Upper lobe of left lung (tissue), 6 donors: Measurements from ENCODE around the gene HBA1. TPM values are rescaled to one million over a fixed set of nuclear protein-coding genes. Genes with fewer than 3 reads are reported as not detected.
"Not testable (repeated sequence)": the region's sequence is repeated elsewhere in the genome, so short reads cannot be mapped to it uniquely, and the experiment has no call there.

ENCODE experiments used
- ATAC-seq, 2 donors: fragments of 200-7000 bp; cut with Tn5 transposase; one replicate each; pipeline ENCODE4 v1.9.1; 2022; ENCODE audit warnings: mild to moderate bottlenecking in 2 of 2, moderate library complexity in 2 of 2; ENCODE audit not compliant: low FRiP score in 2 of 2
- DNase-seq, 2 donors: peaks; one replicate each; pipeline ENCODE4 v3.0.0-alpha.2; 2019 to 2020
- H3K27ac ChIP-seq, 4 donors: fragments of 200-600 bp; sonication (generic); one replicate each; pipeline ENCODE4 v1.5.1; 2016 to 2019
- H3K27me3 ChIP-seq, 4 donors: fragments of 200-600 bp; sonication (generic); one replicate each; pipeline ENCODE4 v1.5.1; 2017 to 2019
- H3K36me3 ChIP-seq, 4 donors: fragments of 200-600 bp; sonication (generic); one replicate each; pipeline ENCODE4 v1.5.1; 2016 to 2019
- H3K4me1 ChIP-seq, 4 donors: fragments of 200-600 bp; sonication (generic); one replicate each; pipeline ENCODE4 v1.5.1; 2018 to 2019
- H3K4me3 ChIP-seq, 4 donors: fragments of 200-600 bp; sonication (generic); one replicate each; pipeline ENCODE4 v1.5.1; 2017 to 2019; ENCODE audit warnings: mild to moderate bottlenecking in 2 of 4, moderate library complexity in 1 of 4
- H3K9me3 ChIP-seq, 4 donors: fragments of 200-600 bp; sonication (generic); one replicate each; pipeline ENCODE4 v1.5.1; 2018 to 2019
- EP300 ChIP-seq, 4 donors: sonication (generic); formaldehyde crosslinking; IDR thresholded peaks; one replicate each; pipeline ENCODE4 v1.5.1; 2017; ENCODE audit warnings: antibody characterized with exemption in 4 of 4, control low read depth in 2 of 4
- POLR2A ChIP-seq, 4 donors: fragments of 450-650 bp; IDR thresholded peaks; one replicate each; pipeline ENCODE4 v1.5.1; 2016 to 2017; ENCODE audit warnings: antibody characterized with exemption in 4 of 4, mild to moderate bottlenecking in 2 of 4
- POLR2AphosphoS5 ChIP-seq, 2 donors: sonication (generic); formaldehyde crosslinking; IDR thresholded peaks; one replicate each; pipeline ENCODE4 v1.5.1; 2017; ENCODE audit warnings: antibody characterized with exemption in 2 of 2
- WGBS, 2 donors: methylation state at CpG; one replicate each; pipeline ENCODE4 v1.1.5; 2017 to 2018; 5-methylcytosine and 5-hydroxymethylcytosine counted together
- total RNA-seq, 6 donors: library from RNA; depleted of rRNA in 4 of 6; stranded (reverse); fragments of >200 nt in 4 of 6; gene quantifications; one replicate each; pipeline versions ENCODE4 v1.1.0 to v1.2.1, GENCODE V29; 2016 to 2021
- TF ChIP-seq, protein P1 (sequence below), 6 experiments: fragments of 450-650 bp in 4 of 6; fragments of 200-600 bp in 2 of 6; sonication (generic) in 2 of 6; IDR thresholded peaks; one replicate each; pipeline ENCODE4 v1.5.1; 2016 to 2019; ENCODE audit warnings: antibody characterized with exemption in 6 of 6
- donor health status: DM: no; HTN: no; CAD: no; lungs with moderate emphysema.
- donor health status: DM: no; HTN: yes; CAD: no; lungs with severe emphysema.

HBA1 gene
- total RNA-seq: 100 to 1,000 TPM in 3 of 6 donors, 10 to 100 TPM in 2, not detected in 1; 52.7 to 591 (median 286) TPM

DNA sequence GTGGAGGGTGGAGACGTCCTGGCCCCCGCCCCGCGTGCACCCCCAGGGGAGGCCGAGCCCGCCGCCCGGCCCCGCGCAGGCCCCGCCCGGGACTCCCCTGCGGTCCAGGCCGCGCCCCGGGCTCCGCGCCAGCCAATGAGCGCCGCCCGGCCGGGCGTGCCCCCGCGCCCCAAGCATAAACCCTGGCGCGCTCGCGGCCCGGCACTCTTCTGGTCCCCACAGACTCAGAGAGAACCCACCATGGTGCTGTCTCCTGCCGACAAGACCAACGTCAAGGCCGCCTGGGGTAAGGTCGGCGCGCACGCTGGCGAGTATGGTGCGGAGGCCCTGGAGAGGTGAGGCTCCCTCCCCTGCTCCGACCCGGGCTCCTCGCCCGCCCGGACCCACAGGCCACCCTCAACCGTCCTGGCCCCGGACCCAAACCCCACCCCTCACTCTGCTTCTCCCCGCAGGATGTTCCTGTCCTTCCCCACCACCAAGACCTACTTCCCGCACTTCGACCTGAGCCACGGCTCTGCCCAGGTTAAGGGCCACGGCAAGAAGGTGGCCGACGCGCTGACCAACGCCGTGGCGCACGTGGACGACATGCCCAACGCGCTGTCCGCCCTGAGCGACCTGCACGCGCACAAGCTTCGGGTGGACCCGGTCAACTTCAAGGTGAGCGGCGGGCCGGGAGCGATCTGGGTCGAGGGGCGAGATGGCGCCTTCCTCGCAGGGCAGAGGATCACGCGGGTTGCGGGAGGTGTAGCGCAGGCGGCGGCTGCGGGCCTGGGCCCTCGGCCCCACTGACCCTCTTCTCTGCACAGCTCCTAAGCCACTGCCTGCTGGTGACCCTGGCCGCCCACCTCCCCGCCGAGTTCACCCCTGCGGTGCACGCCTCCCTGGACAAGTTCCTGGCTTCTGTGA, at the start of gene HBA1:
Gene HBA1 (plus strand): TSS at position 204 of the 906 bp plus-strand sequence. CDS start 37 bp downstream, at position 241.
- peaks cover 0 to 54% (median 20%) of the 10 kb centered on the region in 4 donors for H3K27me3 ChIP-seq
- not testable (repeated sequence) for H3K27ac ChIP-seq
- 13% methylated on average over 20 of the region's 88 CpGs; no CpG with 5 or more reads in 1 of the 2 donors for WGBS, 2 donors

DNA sequence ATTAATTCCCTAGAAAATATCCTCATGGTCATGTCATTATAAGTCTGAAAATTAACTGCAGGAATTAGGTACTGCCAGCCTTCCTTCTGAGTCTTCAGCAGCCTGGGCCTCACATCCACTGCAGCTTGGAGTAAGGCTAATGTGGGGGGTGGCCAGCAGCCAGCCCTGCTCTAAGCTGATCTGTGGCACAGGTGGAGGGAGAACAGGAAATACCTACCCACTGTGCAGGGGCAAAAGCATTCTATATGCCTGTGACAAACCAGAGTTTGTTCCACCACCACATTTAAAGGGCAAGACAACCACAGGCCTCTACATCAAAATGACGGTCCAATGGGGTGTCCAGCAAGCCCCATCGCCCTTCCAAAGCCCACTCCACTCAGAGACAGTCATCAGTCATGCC, 47.4 kb upstream of the HBA1 start:
- Histone ChIP-seq H3K9me3 (no peaks in the 10 kb centered on the region), H3K4me3 (no peak overlapping the region), H3K4me1 (no peaks in the 10 kb centered on the region), H3K36me3 (peaks cover 0 to 5% (median 2%) of the 10 kb centered on the region in 4 donors), H3K27ac (no peak overlapping the region), H3K27me3 (no peaks in the 10 kb centered on the region)
- ATAC-seq (no peak), DNase-seq (no peak)
- 94 to 100% methylated on average over 2 of the region's 2 CpGs for WGBS, 2 donors
- no peak for TF ChIP-seq POLR2A (IDR thresholded peaks at IDR 0.05)
- TF ChIP-seq EP300 (IDR thresholded peaks at IDR 0.05): no peak
- TF ChIP-seq POLR2AphosphoS5 (IDR thresholded peaks at IDR 0.05): no peak
- TF ChIP-seq, protein P1, sequence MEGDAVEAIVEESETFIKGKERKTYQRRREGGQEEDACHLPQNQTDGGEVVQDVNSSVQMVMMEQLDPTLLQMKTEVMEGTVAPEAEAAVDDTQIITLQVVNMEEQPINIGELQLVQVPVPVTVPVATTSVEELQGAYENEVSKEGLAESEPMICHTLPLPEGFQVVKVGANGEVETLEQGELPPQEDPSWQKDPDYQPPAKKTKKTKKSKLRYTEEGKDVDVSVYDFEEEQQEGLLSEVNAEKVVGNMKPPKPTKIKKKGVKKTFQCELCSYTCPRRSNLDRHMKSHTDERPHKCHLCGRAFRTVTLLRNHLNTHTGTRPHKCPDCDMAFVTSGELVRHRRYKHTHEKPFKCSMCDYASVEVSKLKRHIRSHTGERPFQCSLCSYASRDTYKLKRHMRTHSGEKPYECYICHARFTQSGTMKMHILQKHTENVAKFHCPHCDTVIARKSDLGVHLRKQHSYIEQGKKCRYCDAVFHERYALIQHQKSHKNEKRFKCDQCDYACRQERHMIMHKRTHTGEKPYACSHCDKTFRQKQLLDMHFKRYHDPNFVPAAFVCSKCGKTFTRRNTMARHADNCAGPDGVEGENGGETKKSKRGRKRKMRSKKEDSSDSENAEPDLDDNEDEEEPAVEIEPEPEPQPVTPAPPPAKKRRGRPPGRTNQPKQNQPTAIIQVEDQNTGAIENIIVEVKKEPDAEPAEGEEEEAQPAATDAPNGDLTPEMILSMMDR (IDR thresholded peaks at IDR 0.05): no peak

More for the DNA sequence above, at the start of gene HBA1:
- DNase-seq (peak in 1 of 2 donors; percentile 84), ATAC-seq (peak in 1 of 2 donors; percentile 10)
- not testable (repeated sequence) for H3K36me3 ChIP-seq, H3K9me3 ChIP-seq
- Histone ChIP-seq H3K4me3 (peak within 1 kb of the TSS in 1 of 4 donors; percentile 19), H3K4me1 (peaks cover 15 to 32% (median 18%) of the 10 kb centered on the region in 4 donors)

DNA sequence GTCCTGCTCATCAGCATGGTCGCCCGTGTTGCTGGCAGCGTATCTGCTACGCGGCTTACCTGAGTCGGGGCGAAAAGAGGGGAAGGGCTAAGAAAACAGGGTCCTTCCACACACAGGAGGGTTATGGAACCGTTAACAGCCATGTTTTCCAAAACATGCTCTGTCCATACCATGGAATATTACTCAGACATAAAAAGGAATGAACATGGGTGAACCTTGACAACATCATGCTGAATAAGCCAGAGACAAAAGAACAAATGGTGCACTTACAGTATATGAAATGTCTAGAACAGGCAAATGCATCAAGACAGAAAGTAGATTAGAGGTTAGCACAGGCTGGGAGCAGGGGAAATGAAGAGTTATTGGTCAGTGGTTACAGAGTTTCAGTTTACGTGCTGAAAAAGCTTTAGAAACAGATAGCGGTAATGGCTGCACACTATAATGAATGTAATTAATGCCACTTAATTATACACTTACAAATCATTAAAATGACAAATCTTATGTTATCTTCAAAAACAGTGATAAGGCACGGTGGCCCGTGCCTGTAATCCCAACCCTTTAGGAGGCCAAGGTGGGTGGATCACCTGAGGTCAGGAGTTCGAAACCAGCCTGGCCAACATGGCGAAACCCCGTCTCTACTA, 45.8 kb upstream of the HBA1 start:
- DNase-seq (no peak), ATAC-seq (no peak)
- no peak overlapping the region for H3K4me3 ChIP-seq
- no peak overlapping the region for H3K27ac ChIP-seq
- no peaks in the 10 kb centered on the region for H3K36me3 ChIP-seq
- no peaks in the 10 kb centered on the region for H3K27me3 ChIP-seq
- H3K4me1 ChIP-seq: no peaks in the 10 kb centered on the region
- TF ChIP-seq, protein P1 (IDR thresholded peaks at IDR 0.05): no peak
- TF ChIP-seq POLR2A (IDR thresholded peaks at IDR 0.05) (no peak), EP300 (IDR thresholded peaks at IDR 0.05) (no peak), POLR2AphosphoS5 (IDR thresholded peaks at IDR 0.05) (no peak)
- no peaks in the 10 kb centered on the region for H3K9me3 ChIP-seq
- 95% methylated on average over 13 to 15 of the region's 15 CpGs for WGBS, 2 donors

DNA sequence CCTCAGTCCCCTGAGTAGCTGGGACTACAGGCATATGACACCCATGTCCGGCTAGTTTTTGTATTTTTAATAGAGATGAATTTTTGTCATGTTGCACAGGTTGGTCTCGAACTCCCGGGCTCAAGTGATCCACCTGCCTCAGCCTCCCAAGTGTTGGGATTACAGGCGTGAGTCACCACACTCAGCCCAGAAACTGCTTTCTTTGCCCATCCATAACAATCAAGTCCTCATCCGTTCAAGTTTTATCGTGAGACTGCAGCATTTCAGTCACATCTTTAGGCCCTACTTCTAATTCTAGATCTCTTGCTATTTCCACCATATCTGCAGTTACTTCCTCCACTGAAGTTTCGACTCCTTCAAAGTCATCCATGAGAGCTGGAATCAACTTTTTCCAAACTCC, 44.4 kb upstream of the HBA1 start:
- H3K27me3 ChIP-seq: no peaks in the 10 kb centered on the region
- no peak for DNase-seq
- ATAC-seq: no peak
- 95 to 96% methylated on average over 7 of the region's 7 CpGs for WGBS, 2 donors
- no peak overlapping the region for H3K27ac ChIP-seq
- H3K9me3 ChIP-seq: no peaks in the 10 kb centered on the region
- H3K36me3 ChIP-seq: no peaks in the 10 kb centered on the region
- TF ChIP-seq POLR2A (IDR thresholded peaks at IDR 0.05) (no peak), EP300 (IDR thresholded peaks at IDR 0.05) (no peak), POLR2AphosphoS5 (IDR thresholded peaks at IDR 0.05) (no peak)
- TF ChIP-seq, protein P1 (IDR thresholded peaks at IDR 0.05): no peak
- H3K4me3 ChIP-seq: no peak overlapping the region
- H3K4me1 ChIP-seq: peaks cover 0 to 5% (median under 1%) of the 10 kb centered on the region in 4 donors

DNA sequence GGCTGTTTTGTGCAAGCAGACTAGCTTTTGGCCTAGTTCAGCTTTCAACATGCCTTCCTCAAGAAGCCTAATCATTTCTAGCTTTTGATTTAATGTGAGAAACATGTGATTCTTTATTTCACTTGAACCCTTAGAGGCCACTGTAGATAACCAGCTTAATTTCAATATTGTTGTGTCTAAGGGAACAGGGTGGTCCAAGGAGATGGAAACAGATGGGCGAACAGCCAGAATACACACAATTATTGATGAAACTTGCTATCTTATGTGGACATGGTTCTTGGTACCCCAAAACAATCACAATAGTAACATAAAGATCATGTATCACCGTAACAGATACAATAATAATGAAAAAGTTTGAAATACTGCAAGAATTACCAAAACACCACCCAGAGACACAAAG, 42.8 kb upstream of the HBA1 start:
- no peak for TF ChIP-seq POLR2AphosphoS5 (IDR thresholded peaks at IDR 0.05)
- no peak for TF ChIP-seq POLR2A (IDR thresholded peaks at IDR 0.05)
- TF ChIP-seq EP300 (IDR thresholded peaks at IDR 0.05): no peak
- TF ChIP-seq, protein P1 (IDR thresholded peaks at IDR 0.05): no peak
- Histone ChIP-seq H3K4me3 (no peak overlapping the region), H3K9me3 (no peaks in the 10 kb centered on the region), H3K36me3 (no peaks in the 10 kb centered on the region), H3K27ac (no peak overlapping the region), H3K4me1 (peaks cover 4 to 14% (median 7%) of the 10 kb centered on the region in 4 donors), H3K27me3 (no peaks in the 10 kb centered on the region)
- WGBS, 2 donors: 96 to 97% methylated on average over 2 of the region's 2 CpGs
- no peak for DNase-seq
- ATAC-seq: no peak
